SU-DHL-6 (cell line): Measurements from ENCODE around the gene KLK1.

Experiments
- CTCF ChIP-seq: fragments of 200-600 bp; sonication (generic); IDR thresholded peaks from one replicate; pipeline ENCODE4 v1.5.1; 2017; ENCODE audit warnings: antibody characterized with exemption, mild to moderate bottlenecking, low read length, moderate library complexity; ENCODE audit not compliant: insufficient read depth, poor library complexity, severe bottlenecking
- EZH2phosphoT487 ChIP-seq: fragments of 200-600 bp; sonication (generic), shearing (Covaris generic); conservative IDR thresholded peaks from 2 replicates; pipeline ENCODE4 v1.6.1; 2018; ENCODE audit warnings: mild to moderate bottlenecking, antibody characterized with exemption, low read length, moderate library complexity, mixed read lengths

GRCh38 chr19:50796634-50797428 lies 26.8 kb downstream of the KLK1 start:
- no peak for TF ChIP-seq CTCF
- no peak for TF ChIP-seq EZH2phosphoT487
